ENCODE data around the gene AIPL1. TPM values are rescaled to one million over a fixed set of nuclear protein-coding genes. Genes with fewer than 3 reads are reported as not detected.

AIPL1 gene
- total and polyA plus RNA-seq, 4 donors, result 0.25 TPM; not detected in 3

DNA sequence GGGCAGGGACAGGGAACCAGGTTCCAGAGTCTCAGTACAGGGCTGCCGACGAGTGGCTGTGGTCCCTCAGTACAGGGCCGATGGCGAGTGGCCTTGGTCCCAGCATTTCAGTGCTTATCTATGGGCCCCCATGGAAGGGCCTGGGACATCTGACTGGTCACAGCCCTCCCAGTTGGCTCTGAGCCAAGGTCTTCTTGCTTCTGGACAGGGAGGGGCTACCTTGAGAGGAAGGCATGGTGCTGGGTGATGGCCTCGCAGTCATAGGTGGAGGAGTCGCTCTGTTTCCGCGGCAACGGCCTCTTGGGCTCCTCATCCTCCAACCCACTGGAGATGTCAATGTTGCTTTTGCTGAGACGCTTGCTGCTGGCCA, 41.9 kb upstream of the AIPL1 start:
- intact Hi-C loops (cut with DNase I), result loop anchor here in 1 of 2 donors (10.0 kb wide), 1 partner anchor 158 kb away; no protein-coding TSS in a partner anchor
- Histone ChIP-seq H3K27ac (ENCODE audit: low read depth in 1 of 2, low read length in 2 of 2) (no peak overlapping the region), H3K9me3 (ENCODE audit: control insufficient read depth, low read length) (no peaks in the 10 kb centered on the region), H3K4me1 (ENCODE audit: control insufficient read depth in 1 of 2, insufficient read depth in 2 of 2, low read length in 2 of 2) (no peaks in the 10 kb centered on the region), H3K36me3 (ENCODE audit: control insufficient read depth in 1 of 2, insufficient read depth in 2 of 2, low read length in 1 of 2) (no peaks in the 10 kb centered on the region), H3K4me3 (ENCODE audit: low read length in 2 of 2) (no peak overlapping the region), H3K27me3 (ENCODE audit: control insufficient read depth in 1 of 2, insufficient read depth in 2 of 2, low read length in 1 of 2) (no peaks in the 10 kb centered on the region)
- DNase-seq (no peak), ATAC-seq (ENCODE audit: low FRiP score) (no peak)
- 88 to 91% methylated on average over 10 of the region's 10 CpGs for WGBS, 2 donors

DNA sequence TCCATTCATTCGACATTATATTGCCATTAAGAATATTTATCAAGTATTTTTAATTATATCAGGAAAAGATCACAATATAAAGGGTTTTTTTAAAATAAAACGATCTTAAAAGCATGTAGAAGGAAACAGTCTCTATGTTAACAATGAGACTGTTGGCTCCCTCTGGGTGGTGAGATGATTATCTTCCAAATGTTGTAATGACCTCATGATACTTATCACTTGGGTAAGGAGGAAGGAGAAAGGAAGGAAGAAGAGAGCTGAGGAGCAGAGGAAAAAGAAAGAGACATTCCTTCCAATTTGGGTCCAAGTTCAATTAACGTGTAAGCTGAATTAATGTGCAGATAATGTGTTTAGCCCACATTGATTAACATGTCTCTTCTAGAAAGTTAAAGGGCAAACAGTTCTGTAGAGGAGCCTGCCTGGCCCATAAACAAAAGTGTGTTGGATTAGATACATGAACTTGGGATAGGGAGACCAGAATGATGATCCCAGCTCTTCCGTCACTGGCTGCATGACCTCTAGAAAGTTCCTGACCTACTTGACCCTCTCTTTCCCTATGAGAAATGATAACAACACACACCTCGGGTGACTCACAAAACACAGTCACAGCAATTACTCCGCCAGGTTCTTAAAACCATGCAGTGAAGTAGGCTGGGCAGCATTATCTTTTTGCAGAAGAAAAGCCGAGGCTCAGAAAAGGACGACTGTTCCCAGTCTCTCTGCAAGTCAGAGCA, 41.3 kb upstream of the AIPL1 start:
- no peak for ATAC-seq (ENCODE audit: low FRiP score)
- intact Hi-C loops (cut with DNase I), result loop anchor here in 1 of 2 donors (10.0 kb wide), 1 partner anchor 159 kb away; no protein-coding TSS in a partner anchor
- H3K4me1 ChIP-seq (ENCODE audit: control insufficient read depth in 1 of 2, insufficient read depth in 2 of 2, low read length in 2 of 2), result no peaks in the 10 kb centered on the region
- 77 to 80% methylated on average over 8 of the region's 8 CpGs for WGBS, 2 donors
- no peaks in the 10 kb centered on the region for H3K36me3 ChIP-seq (ENCODE audit: control insufficient read depth in 1 of 2, insufficient read depth in 2 of 2, low read length in 1 of 2)
- no peaks in the 10 kb centered on the region for H3K27me3 ChIP-seq (ENCODE audit: control insufficient read depth in 1 of 2, insufficient read depth in 2 of 2, low read length in 1 of 2)
- H3K9me3 ChIP-seq (ENCODE audit: control insufficient read depth, low read length), result no peaks in the 10 kb centered on the region
- DNase-seq, result no peak
- no peak overlapping the region for H3K4me3 ChIP-seq (ENCODE audit: low read length in 2 of 2)
- H3K27ac ChIP-seq (ENCODE audit: low read depth in 1 of 2, low read length in 2 of 2), result no peak overlapping the region

DNA sequence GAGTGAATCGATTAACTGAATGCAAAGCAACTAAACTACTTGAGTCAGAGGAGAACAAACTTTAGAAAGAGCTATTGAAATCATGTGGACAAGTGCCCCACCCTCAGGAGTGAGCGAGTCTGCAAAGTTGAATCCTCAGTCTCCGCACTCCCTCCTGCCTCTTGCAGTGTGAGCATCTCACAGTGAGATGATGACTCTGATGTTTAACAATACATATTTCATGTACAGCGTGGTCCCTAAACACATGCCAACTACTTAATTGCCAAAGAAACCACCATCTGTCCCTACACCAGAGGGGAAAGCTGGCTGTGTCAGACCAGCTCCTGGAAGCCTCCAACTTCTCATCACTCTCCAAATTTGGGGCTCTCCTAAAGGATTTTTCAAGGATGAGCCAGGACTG, 40.5 kb upstream of the AIPL1 start:
- H3K4me3 ChIP-seq (ENCODE audit: low read length in 2 of 2), result no peak overlapping the region
- H3K9me3 ChIP-seq (ENCODE audit: control insufficient read depth, low read length), result no peaks in the 10 kb centered on the region
- no peaks in the 10 kb centered on the region for H3K36me3 ChIP-seq (ENCODE audit: control insufficient read depth in 1 of 2, insufficient read depth in 2 of 2, low read length in 1 of 2)
- H3K27me3 ChIP-seq (ENCODE audit: control insufficient read depth in 1 of 2, insufficient read depth in 2 of 2, low read length in 1 of 2), result no peaks in the 10 kb centered on the region
- intact Hi-C loops (cut with DNase I), result loop anchor here in 1 of 2 donors (10.0 kb wide), 1 partner anchor 159 kb away; no protein-coding TSS in a partner anchor
- H3K27ac ChIP-seq (ENCODE audit: low read depth in 1 of 2, low read length in 2 of 2), result no peak overlapping the region
- DNase-seq (no peak), ATAC-seq (ENCODE audit: low FRiP score) (no peak)
- H3K4me1 ChIP-seq (ENCODE audit: control insufficient read depth in 1 of 2, insufficient read depth in 2 of 2, low read length in 2 of 2), result no peaks in the 10 kb centered on the region
- WGBS, 2 donors, result 74% methylated on average over 4 of the region's 4 CpGs

DNA sequence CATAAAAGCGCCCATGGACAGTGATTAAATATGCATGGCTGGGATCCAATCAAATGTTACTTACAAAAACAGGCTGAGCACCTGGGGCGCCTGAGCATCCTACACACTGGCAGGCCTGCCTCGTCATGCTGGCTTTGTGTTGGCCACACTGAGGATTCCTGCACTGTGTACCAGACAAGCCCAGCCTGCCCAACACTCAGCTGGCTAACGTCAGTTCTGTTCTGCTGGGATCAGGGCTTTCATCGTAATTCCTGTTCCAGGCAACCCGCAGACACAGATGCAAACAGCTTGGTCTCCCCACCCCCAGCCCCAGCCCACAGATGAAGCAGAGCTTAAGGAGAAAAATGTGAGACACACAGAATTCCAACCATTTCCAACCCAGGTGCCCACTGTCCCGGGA, 40.0 kb upstream of the AIPL1 start:
- no peaks in the 10 kb centered on the region for H3K36me3 ChIP-seq (ENCODE audit: control insufficient read depth in 1 of 2, insufficient read depth in 2 of 2, low read length in 1 of 2)
- H3K9me3 ChIP-seq (ENCODE audit: control insufficient read depth, low read length), result no peaks in the 10 kb centered on the region
- H3K27ac ChIP-seq (ENCODE audit: low read depth in 1 of 2, low read length in 2 of 2), result no peak overlapping the region
- intact Hi-C loops (cut with DNase I), result loop anchor here in 1 of 2 donors (10.0 kb wide), 1 partner anchor 160 kb away; no protein-coding TSS in a partner anchor
- no peak for DNase-seq
- 67 to 69% methylated on average over 7 of the region's 7 CpGs for WGBS, 2 donors
- no peaks in the 10 kb centered on the region for H3K4me1 ChIP-seq (ENCODE audit: control insufficient read depth in 1 of 2, insufficient read depth in 2 of 2, low read length in 2 of 2)
- no peak overlapping the region for H3K4me3 ChIP-seq (ENCODE audit: low read length in 2 of 2)
- no peak for ATAC-seq (ENCODE audit: low FRiP score)
- no peaks in the 10 kb centered on the region for H3K27me3 ChIP-seq (ENCODE audit: control insufficient read depth in 1 of 2, insufficient read depth in 2 of 2, low read length in 1 of 2)

- no peaks in the 10 kb centered on the region for H3K36me3 ChIP-seq (ENCODE audit: control insufficient read depth in 1 of 2, insufficient read depth in 2 of 2, low read length in 1 of 2)
- intact Hi-C loops (cut with DNase I), result loop anchor here in 1 of 2 donors (10.0 kb wide), 1 partner anchor 160 kb away; no protein-coding TSS in a partner anchor
- no peak overlapping the region for H3K27ac ChIP-seq (ENCODE audit: low read depth in 1 of 2, low read length in 2 of 2)
- no peak overlapping the region for H3K4me3 ChIP-seq (ENCODE audit: low read length in 2 of 2)
- no peaks in the 10 kb centered on the region for H3K27me3 ChIP-seq (ENCODE audit: control insufficient read depth in 1 of 2, insufficient read depth in 2 of 2, low read length in 1 of 2)
- no peak for DNase-seq
- 88 to 91% methylated on average over 22 of the region's 22 CpGs for WGBS, 2 donors
- no peaks in the 10 kb centered on the region for H3K4me1 ChIP-seq (ENCODE audit: control insufficient read depth in 1 of 2, insufficient read depth in 2 of 2, low read length in 2 of 2)
- no peaks in the 10 kb centered on the region for H3K9me3 ChIP-seq (ENCODE audit: control insufficient read depth, low read length)
- no peak for ATAC-seq (ENCODE audit: low FRiP score)
These were observed 39.5 kb upstream of the AIPL1 start for GRCh38 chr17:6474376-6474775.

DNA sequence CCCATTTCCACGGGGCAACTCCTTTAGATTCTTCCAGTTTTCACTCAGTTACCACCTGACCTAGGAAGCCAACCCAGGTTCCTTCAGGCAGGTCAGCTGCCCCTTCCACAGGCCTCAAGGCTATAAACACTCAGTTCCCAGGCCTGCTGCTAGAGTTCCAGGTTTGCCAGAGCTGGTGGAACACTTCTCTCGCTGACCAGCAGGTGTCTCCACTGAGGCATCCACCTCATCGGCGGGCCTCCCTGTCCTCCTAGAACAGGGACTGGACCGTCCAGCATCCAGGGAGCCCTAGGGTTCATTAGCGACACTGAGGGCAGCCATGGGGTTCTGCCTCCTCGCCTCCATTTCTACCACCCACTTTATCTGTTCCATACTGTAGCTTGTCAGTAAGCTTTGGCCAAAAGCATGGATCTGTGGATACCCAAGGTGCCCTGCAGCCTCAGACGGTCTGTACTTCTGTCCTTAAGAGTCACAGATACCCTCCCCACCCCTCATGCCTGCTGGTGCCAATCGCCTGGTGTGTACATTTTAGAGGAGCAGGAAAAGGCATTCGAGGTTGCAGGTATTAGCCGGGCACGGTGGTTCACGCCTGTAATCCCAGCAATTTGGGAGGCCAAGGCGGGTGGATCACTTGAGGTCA, 38.3 kb upstream of the AIPL1 start:
- intact Hi-C loops (cut with DNase I), result loop anchor here in 1 of 2 donors (10.0 kb wide), 1 partner anchor 162 kb away; no protein-coding TSS in a partner anchor
- DNase-seq (peak; percentile 81 to 85), ATAC-seq (ENCODE audit: low FRiP score) (peak; percentile 78)
- no peaks in the 10 kb centered on the region for H3K36me3 ChIP-seq (ENCODE audit: control insufficient read depth in 1 of 2, insufficient read depth in 2 of 2, low read length in 1 of 2)
- H3K9me3 ChIP-seq (ENCODE audit: control insufficient read depth, low read length), result no peaks in the 10 kb centered on the region
- no peak overlapping the region for H3K4me3 ChIP-seq (ENCODE audit: low read length in 2 of 2)
- WGBS, 2 donors, result 47 to 49% methylated on average over 14 of the region's 14 CpGs
- no peak overlapping the region for H3K27ac ChIP-seq (ENCODE audit: low read depth in 1 of 2, low read length in 2 of 2)
- H3K4me1 ChIP-seq (ENCODE audit: control insufficient read depth in 1 of 2, insufficient read depth in 2 of 2, low read length in 2 of 2), result no peaks in the 10 kb centered on the region
- H3K27me3 ChIP-seq (ENCODE audit: control insufficient read depth in 1 of 2, insufficient read depth in 2 of 2, low read length in 1 of 2), result no peaks in the 10 kb centered on the region

- 90 to 95% methylated on average over 10 of the region's 10 CpGs for WGBS, 2 donors
These were observed 37.6 kb upstream of the AIPL1 start for GRCh38 chr17:6472517-6472916.

GRCh38 chr17:6471531-6472465, 36.9 kb upstream of the AIPL1 start:
- intact Hi-C loops (cut with DNase I), result loop anchor here in 1 of 2 donors (10.0 kb wide), 1 partner anchor 163 kb away; no protein-coding TSS in a partner anchor
- no peak for DNase-seq

More at GRCh38 chr17:6472517-6472916, 37.6 kb upstream of the AIPL1 start:
- H3K4me1 ChIP-seq (ENCODE audit: control insufficient read depth in 1 of 2, insufficient read depth in 2 of 2, low read length in 2 of 2), result no peaks in the 10 kb centered on the region
- intact Hi-C loops (cut with DNase I), result loop anchor here in 1 of 2 donors (10.0 kb wide), 1 partner anchor 162 kb away; no protein-coding TSS in a partner anchor
- no peaks in the 10 kb centered on the region for H3K9me3 ChIP-seq (ENCODE audit: control insufficient read depth, low read length)
- no peak overlapping the region for H3K4me3 ChIP-seq (ENCODE audit: low read length in 2 of 2)
- H3K36me3 ChIP-seq (ENCODE audit: control insufficient read depth in 1 of 2, insufficient read depth in 2 of 2, low read length in 1 of 2), result no peaks in the 10 kb centered on the region
- H3K27ac ChIP-seq (ENCODE audit: low read depth in 1 of 2, low read length in 2 of 2), result no peak overlapping the region
- ATAC-seq (ENCODE audit: low FRiP score), result no peak
- H3K27me3 ChIP-seq (ENCODE audit: control insufficient read depth in 1 of 2, insufficient read depth in 2 of 2, low read length in 1 of 2), result no peaks in the 10 kb centered on the region
- no peak for DNase-seq

More at GRCh38 chr17:6471531-6472465, 36.9 kb upstream of the AIPL1 start:
- H3K4me1 ChIP-seq (ENCODE audit: control insufficient read depth in 1 of 2, insufficient read depth in 2 of 2, low read length in 2 of 2), result no peaks in the 10 kb centered on the region
- no peak overlapping the region for H3K27ac ChIP-seq (ENCODE audit: low read depth in 1 of 2, low read length in 2 of 2)
- H3K4me3 ChIP-seq (ENCODE audit: low read length in 2 of 2), result no peak overlapping the region
- ATAC-seq (ENCODE audit: low FRiP score), result no peak
- no peaks in the 10 kb centered on the region for H3K9me3 ChIP-seq (ENCODE audit: control insufficient read depth, low read length)
- WGBS, 2 donors, result 71 to 73% methylated on average over 19 of the region's 19 CpGs
- no peaks in the 10 kb centered on the region for H3K36me3 ChIP-seq (ENCODE audit: control insufficient read depth in 1 of 2, insufficient read depth in 2 of 2, low read length in 1 of 2)
- H3K27me3 ChIP-seq (ENCODE audit: control insufficient read depth in 1 of 2, insufficient read depth in 2 of 2, low read length in 1 of 2), result no peaks in the 10 kb centered on the region

Measured in aorta (tissue), 5 donors.